ENCODE measurements around the gene RNH1.

The RNH1 gene

DNA sequence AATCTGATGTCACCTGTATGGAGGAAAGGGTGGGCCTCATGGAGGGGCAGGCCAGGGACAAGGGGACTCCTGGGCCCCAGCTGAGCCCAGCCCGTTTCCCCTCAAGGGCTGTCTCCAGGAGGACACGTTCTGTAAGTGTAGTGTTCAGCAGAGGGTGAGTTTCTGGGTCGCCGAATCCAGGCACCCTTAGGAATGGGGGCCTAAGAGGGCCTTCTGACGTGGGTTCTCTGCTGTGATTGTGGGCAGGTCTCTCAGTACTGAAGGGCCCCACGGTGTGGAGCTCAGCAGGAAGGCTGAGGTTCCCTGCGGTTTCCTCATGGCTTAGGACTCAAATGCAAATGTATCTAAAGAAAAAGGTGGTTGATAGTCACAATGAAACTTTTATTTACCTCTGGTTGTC, 50.5 kb downstream of the RNH1 start:
- Histone ChIP-seq H3K36me3 (ENCODE audit: control insufficient read depth, low read length) (peaks cover 47% of the 10 kb centered on the region), H3K79me2 (ENCODE audit: control insufficient read depth, low read length) (peaks cover 61% of the 10 kb centered on the region), H3K4me3 (ENCODE audit: low read length) (no peak overlapping the region), H3K4me2 (ENCODE audit: low read length) (no peak overlapping the region), H3K4me1 (ENCODE audit: control insufficient read depth, low read length) (peaks cover 20% of the 10 kb centered on the region), H3K9me3 (ENCODE audit: control insufficient read depth, insufficient read depth, low read length) (no peaks in the 10 kb centered on the region), H3K27me3 (ENCODE audit: control insufficient read depth, low read length) (no peaks in the 10 kb centered on the region), H3K27ac (ENCODE audit: low read depth, low read length) (no peak overlapping the region), H3K9me2 (replicated peaks; ENCODE audit: control insufficient read depth, low read length) (no peaks in the 10 kb centered on the region), H3F3A (ENCODE audit: control insufficient read depth, insufficient read depth) (no peaks in the 10 kb centered on the region), H4K20me1 (ENCODE audit: control insufficient read depth, insufficient read depth, low read depth, low read length) (peaks cover 3% of the 10 kb centered on the region; the same call in 1 of the 2 replicates)
- no peak for TF ChIP-seq EZH2phosphoT487 (IDR thresholded peaks at IDR 0.05; ENCODE audit: borderline replicate concordance, low read length)
- TF ChIP-seq, protein P1, sequence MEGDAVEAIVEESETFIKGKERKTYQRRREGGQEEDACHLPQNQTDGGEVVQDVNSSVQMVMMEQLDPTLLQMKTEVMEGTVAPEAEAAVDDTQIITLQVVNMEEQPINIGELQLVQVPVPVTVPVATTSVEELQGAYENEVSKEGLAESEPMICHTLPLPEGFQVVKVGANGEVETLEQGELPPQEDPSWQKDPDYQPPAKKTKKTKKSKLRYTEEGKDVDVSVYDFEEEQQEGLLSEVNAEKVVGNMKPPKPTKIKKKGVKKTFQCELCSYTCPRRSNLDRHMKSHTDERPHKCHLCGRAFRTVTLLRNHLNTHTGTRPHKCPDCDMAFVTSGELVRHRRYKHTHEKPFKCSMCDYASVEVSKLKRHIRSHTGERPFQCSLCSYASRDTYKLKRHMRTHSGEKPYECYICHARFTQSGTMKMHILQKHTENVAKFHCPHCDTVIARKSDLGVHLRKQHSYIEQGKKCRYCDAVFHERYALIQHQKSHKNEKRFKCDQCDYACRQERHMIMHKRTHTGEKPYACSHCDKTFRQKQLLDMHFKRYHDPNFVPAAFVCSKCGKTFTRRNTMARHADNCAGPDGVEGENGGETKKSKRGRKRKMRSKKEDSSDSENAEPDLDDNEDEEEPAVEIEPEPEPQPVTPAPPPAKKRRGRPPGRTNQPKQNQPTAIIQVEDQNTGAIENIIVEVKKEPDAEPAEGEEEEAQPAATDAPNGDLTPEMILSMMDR (IDR thresholded peaks at IDR 0.05; ENCODE audit: low read depth, low read length, poor library complexity, severe bottlenecking) = no peak

- Histone ChIP-seq H3F3A (ENCODE audit: control insufficient read depth, insufficient read depth) (no peaks in the 10 kb centered on the region), H3K27ac (ENCODE audit: low read depth, low read length) (no peak overlapping the region), H3K4me1 (ENCODE audit: control insufficient read depth, low read length) (peaks cover 26% of the 10 kb centered on the region), H3K4me2 (ENCODE audit: low read length) (no peak overlapping the region), H3K9me2 (replicated peaks; ENCODE audit: control insufficient read depth, low read length) (no peaks in the 10 kb centered on the region), H3K9me3 (ENCODE audit: control insufficient read depth, insufficient read depth, low read length) (no peaks in the 10 kb centered on the region), H3K4me3 (ENCODE audit: low read length) (no peak overlapping the region), H3K27me3 (ENCODE audit: control insufficient read depth, low read length) (no peaks in the 10 kb centered on the region), H3K79me2 (ENCODE audit: control insufficient read depth, low read length) (peaks cover 69% of the 10 kb centered on the region), H4K20me1 (ENCODE audit: control insufficient read depth, insufficient read depth, low read depth, low read length) (peaks cover 6% of the 10 kb centered on the region; the same call in 1 of the 2 replicates), H3K36me3 (ENCODE audit: control insufficient read depth, low read length) (peaks cover 41% of the 10 kb centered on the region)
- TF ChIP-seq, protein P1 (IDR thresholded peaks at IDR 0.05; ENCODE audit: low read depth, low read length, poor library complexity, severe bottlenecking) = no peak
- TF ChIP-seq EZH2phosphoT487 (IDR thresholded peaks at IDR 0.05; ENCODE audit: borderline replicate concordance, low read length) = no peak
Observed at GRCh38 chr11:455566-456147, 51.4 kb downstream of the RNH1 start.

GRCh38 chr11:454801-455565, 52.1 kb downstream of the RNH1 start:
- H3K4me3 ChIP-seq (ENCODE audit: low read length) = no peak overlapping the region
- peaks cover 75% of the 10 kb centered on the region for H3K79me2 ChIP-seq (ENCODE audit: control insufficient read depth, low read length)
- H3K27me3 ChIP-seq (ENCODE audit: control insufficient read depth, low read length) = no peaks in the 10 kb centered on the region
- no peak overlapping the region for H3K4me2 ChIP-seq (ENCODE audit: low read length)
- TF ChIP-seq, protein P1 (IDR thresholded peaks at IDR 0.05; ENCODE audit: low read depth, low read length, poor library complexity, severe bottlenecking) = no peak
- no peak for TF ChIP-seq EZH2phosphoT487 (IDR thresholded peaks at IDR 0.05; ENCODE audit: borderline replicate concordance, low read length)
- peaks cover 6% of the 10 kb centered on the region; the same call in 1 of the 2 replicates for H4K20me1 ChIP-seq (ENCODE audit: control insufficient read depth, insufficient read depth, low read depth, low read length)
- peaks cover 26% of the 10 kb centered on the region for H3K4me1 ChIP-seq (ENCODE audit: control insufficient read depth, low read length)
- H3K36me3 ChIP-seq (ENCODE audit: control insufficient read depth, low read length) = peaks cover 34% of the 10 kb centered on the region
- no peaks in the 10 kb centered on the region for H3F3A ChIP-seq (ENCODE audit: control insufficient read depth, insufficient read depth)
- no peaks in the 10 kb centered on the region for H3K9me2 ChIP-seq (replicated peaks; ENCODE audit: control insufficient read depth, low read length)
- no peak overlapping the region for H3K27ac ChIP-seq (ENCODE audit: low read depth, low read length)
- H3K9me3 ChIP-seq (ENCODE audit: control insufficient read depth, insufficient read depth, low read length) = no peaks in the 10 kb centered on the region
